ENCODE measurements around the gene PPP1R3C. TPM values are rescaled to one million over a fixed set of nuclear protein-coding genes. Genes with fewer than 3 reads are reported as not detected.

PPP1R3C gene
- total RNA-seq, 2 experiments from 2014 or later: 0.15 to 0.19 TPM

DNA sequence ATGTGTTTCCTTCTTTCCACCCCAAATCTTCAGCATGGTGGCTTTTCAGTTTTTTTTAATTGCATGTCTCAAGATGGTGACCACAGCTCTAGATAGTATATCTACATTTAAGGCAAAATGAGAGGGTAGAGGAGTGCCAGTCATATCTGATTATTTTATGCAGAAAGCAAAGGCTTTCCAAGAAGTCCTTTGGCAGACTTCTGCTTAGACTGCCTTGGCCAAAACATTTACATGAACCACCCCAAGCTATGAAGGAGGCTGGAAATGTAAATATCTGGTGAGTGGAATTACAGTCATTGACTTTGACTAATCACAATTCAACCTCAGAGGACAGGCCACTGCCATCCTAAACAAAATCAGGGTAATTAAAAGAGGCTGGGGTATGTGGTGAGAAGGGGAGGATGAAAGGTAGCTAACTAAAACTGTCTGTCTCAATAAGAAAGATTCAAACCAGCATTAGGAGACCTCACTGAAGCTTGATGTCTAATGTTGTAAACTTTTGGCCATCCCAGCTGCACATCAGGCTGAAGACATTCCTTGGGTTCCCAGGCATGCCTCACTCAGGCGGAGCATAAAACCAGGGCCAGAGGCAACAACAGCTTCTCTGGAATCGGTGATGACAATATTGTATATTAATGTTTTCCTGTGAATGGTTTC is 53.4 kb downstream of the PPP1R3C start:
- ChIA-PET CTCF (no interaction called here), POLR2A (no interaction called here)

Other genes with a start within 250 kb of the PPP1R3C start
- 1 to 10 TPM; 7.0 to 7.2 TPM for gene HECTD2, start 222.7 kb downstream of the PPP1R3C start, total RNA-seq
- gene TNKS2, start 165.4 kb upstream of the PPP1R3C start, total RNA-seq: 10 to 100 TPM; 25.0 to 25.6 TPM